SU-DHL-6 (cell line): ENCODE results near the gene CLCNKA.
"Not testable (repeated sequence)": the region's sequence is repeated elsewhere in the genome, so short reads cannot be mapped to it uniquely, and the experiment has no call there.

ENCODE experiments used
- H2AFZ ChIP-seq: fragments of 200-600 bp; sonication (generic); 2 replicates; pipeline ENCODE4 v1.6.1; 2014; ENCODE audit warnings: low read depth, mild to moderate bottlenecking, moderate library complexity, mixed read lengths, antibody characterized with exemption, low read length; ENCODE audit not compliant: severe bottlenecking
- H3F3A ChIP-seq: fragments of 200-600 bp; shearing (Covaris generic); 2 replicates; pipeline ENCODE4 v1.6.0; 2016; ENCODE audit warnings: antibody characterized with exemption, mild to moderate bottlenecking; ENCODE audit not compliant: insufficient read depth
- H3K27ac ChIP-seq: fragments of 200-600 bp; sonication (generic); 2 replicates; pipeline ENCODE4 v1.5.1; 2016; ENCODE audit warnings: low read depth, mild to moderate bottlenecking, low read length, moderate library complexity, mixed read lengths
- H3K27me3 ChIP-seq: fragments of 200-600 bp; sonication (generic), shearing (Covaris generic); 2 replicates; pipeline ENCODE4 v1.6.0; 2014; ENCODE audit warnings: mild to moderate bottlenecking, low read length
- H3K36me3 ChIP-seq: fragments of 200-600 bp; sonication (generic); 2 replicates; pipeline ENCODE4 v1.6.1; 2014; ENCODE audit warnings: mild to moderate bottlenecking, low read length, mixed read lengths
- H3K4me2 ChIP-seq: fragments of 300-600, 200-600 bp; shearing (Covaris generic), sonication (generic); 2 replicates; pipeline ENCODE4 v1.6.0; 2014; ENCODE audit warnings: low read length, low read depth, mild to moderate bottlenecking; ENCODE audit not compliant: poor library complexity, severe bottlenecking
- H3K4me3 ChIP-seq: fragments of 200-600 bp; sonication (generic); 2 replicates; pipeline ENCODE4 v1.5.1; 2014; ENCODE audit warnings: antibody characterized with exemption, low read length, mild to moderate bottlenecking, mixed read lengths; ENCODE audit not compliant: insufficient read depth, poor library complexity, severe bottlenecking
- H3K79me2 ChIP-seq: fragments of 200-600 bp; sonication (generic); 2 replicates; pipeline ENCODE4 v1.6.1; 2014; ENCODE audit warnings: mild to moderate bottlenecking, low read length, moderate library complexity; ENCODE audit not compliant: insufficient read depth
- H3K9ac ChIP-seq: fragments of 200-600 bp; sonication (generic); 2 replicates; pipeline ENCODE4 v1.7.0; 2014; ENCODE audit warnings: mild to moderate bottlenecking, low read length
- H3K9me2 ChIP-seq: fragments of 200-600 bp; sonication (generic); replicated peaks from 2 replicates; pipeline ENCODE4 v1.6.1; 2014; ENCODE audit warnings: low read length; ENCODE audit not compliant: insufficient read depth
- H3K9me3 ChIP-seq: fragments of 200-600 bp; sonication (generic); 2 replicates; pipeline ENCODE4 v1.6.1; 2014; ENCODE audit warnings: low read length, mixed read lengths; ENCODE audit not compliant: insufficient read depth
- H4K20me1 ChIP-seq: fragments of 200-600 bp; sonication (generic); 2 replicates; pipeline ENCODE4 v1.6.1; 2014; ENCODE audit warnings: low read depth, mild to moderate bottlenecking, antibody characterized with exemption, low read length, moderate library complexity, mixed read lengths
- EZH2phosphoT487 ChIP-seq: fragments of 200-600 bp; sonication (generic), shearing (Covaris generic); conservative IDR thresholded peaks from 2 replicates; pipeline ENCODE4 v1.6.1; 2018; ENCODE audit warnings: mild to moderate bottlenecking, antibody characterized with exemption, low read length, moderate library complexity, mixed read lengths
- TF ChIP-seq, protein P1 (sequence below): fragments of 200-600 bp; sonication (generic); IDR thresholded peaks from one replicate; pipeline ENCODE4 v1.5.1; 2017; ENCODE audit warnings: antibody characterized with exemption, mild to moderate bottlenecking, low read length, moderate library complexity; ENCODE audit not compliant: insufficient read depth, poor library complexity, severe bottlenecking

CLCNKA gene

DNA sequence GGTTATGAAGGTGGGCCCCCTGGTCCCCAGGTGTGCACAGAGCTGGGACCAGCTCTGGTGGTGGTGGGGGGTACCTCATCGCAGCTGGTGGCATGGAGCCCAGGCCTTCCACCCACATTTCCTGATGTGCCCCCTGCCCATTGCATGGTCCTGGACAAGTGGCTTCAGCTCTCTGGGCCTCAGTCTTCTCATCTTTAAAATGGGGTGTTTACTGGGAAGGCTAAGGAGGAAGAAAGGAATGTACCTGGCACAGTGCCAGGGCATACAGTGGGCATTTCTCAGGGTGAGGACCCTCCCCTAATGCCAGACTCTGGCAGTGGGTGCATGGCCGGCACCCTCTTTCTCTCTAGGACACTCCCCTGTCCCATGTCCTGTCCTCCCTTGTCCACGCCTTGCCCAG, 29.2 kb downstream of the CLCNKA start:
- Histone ChIP-seq H3K9me3 (no peaks in the 10 kb centered on the region), H4K20me1 (no peaks in the 10 kb centered on the region), H3K9ac (no peak overlapping the region), H3K27me3 (no peaks in the 10 kb centered on the region), H3K4me3 (no peak overlapping the region), H3F3A (no peaks in the 10 kb centered on the region), H3K36me3 (no peaks in the 10 kb centered on the region), H2AFZ (no peak overlapping the region), H3K9me2 (no peaks in the 10 kb centered on the region), H3K79me2 (no peaks in the 10 kb centered on the region), H3K27ac (no peak overlapping the region), H3K4me2 (no peak overlapping the region)
- TF ChIP-seq EZH2phosphoT487 = no peak
- TF ChIP-seq, protein P1, sequence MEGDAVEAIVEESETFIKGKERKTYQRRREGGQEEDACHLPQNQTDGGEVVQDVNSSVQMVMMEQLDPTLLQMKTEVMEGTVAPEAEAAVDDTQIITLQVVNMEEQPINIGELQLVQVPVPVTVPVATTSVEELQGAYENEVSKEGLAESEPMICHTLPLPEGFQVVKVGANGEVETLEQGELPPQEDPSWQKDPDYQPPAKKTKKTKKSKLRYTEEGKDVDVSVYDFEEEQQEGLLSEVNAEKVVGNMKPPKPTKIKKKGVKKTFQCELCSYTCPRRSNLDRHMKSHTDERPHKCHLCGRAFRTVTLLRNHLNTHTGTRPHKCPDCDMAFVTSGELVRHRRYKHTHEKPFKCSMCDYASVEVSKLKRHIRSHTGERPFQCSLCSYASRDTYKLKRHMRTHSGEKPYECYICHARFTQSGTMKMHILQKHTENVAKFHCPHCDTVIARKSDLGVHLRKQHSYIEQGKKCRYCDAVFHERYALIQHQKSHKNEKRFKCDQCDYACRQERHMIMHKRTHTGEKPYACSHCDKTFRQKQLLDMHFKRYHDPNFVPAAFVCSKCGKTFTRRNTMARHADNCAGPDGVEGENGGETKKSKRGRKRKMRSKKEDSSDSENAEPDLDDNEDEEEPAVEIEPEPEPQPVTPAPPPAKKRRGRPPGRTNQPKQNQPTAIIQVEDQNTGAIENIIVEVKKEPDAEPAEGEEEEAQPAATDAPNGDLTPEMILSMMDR = no peak

DNA sequence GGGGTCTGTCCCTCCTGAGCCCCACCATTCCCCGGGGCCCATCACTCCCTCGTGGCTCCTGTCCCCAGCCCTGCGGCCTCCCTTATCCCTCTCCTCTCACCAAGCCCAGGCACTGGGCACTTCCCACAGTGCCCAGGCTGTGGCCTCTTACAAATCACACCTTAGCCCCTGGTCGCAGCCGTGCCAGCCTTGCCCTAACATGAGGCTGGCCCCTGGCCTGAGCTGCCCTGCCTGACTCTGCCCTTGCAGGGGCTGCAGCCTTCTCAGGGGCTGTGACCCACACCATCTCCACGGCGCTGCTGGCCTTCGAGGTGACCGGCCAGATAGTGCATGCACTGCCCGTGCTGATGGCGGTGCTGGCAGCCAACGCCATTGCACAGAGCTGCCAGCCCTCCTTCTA, 30.1 kb downstream of the CLCNKA start:
- not testable (repeated sequence) for H2AFZ ChIP-seq, H3K36me3 ChIP-seq, H3K79me2 ChIP-seq, H3K4me2 ChIP-seq, H3K9ac ChIP-seq, H3K27ac ChIP-seq, H3K4me3 ChIP-seq, H3K9me2 ChIP-seq, H3K9me3 ChIP-seq, H3K27me3 ChIP-seq, H3F3A ChIP-seq, H4K20me1 ChIP-seq

DNA sequence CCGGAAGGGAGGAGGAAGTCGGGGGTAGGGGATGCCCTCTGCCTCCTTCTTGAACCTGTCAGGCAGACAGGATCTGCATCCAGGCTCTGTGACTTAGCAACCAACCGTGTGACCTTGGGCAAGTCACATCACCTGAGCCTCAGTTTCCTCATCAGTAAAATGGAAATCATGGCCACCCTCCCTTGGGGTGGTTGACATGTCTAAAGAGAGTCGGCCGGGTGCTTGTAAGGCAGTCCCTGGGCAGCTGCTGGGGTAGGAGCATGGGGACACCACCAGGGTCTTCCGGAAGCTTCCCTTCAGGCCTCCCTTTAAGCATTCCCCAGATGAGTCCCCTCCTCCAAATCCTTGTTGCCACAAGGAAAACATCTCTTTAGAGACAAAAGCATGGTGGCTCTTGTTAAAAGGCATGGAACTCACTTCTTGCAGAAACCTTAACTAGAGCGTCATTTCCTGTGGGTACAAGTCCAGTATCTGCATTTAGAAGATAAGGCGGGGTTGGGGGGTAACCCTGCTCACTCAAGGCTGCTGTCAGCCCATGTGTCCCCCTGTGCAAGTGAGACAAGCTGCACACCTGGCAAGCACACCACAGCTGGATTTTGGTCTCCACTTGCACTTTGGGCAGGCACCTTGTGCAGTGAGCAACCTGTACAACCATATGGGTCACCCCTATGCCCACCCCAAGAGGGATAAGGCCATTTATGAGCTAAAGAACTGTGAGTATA, 32.1 kb downstream of the CLCNKA start:
- Histone ChIP-seq H3K9me3 (no peaks in the 10 kb centered on the region), H3K4me2 (no peak overlapping the region), H2AFZ (no peak overlapping the region), H3K79me2 (no peaks in the 10 kb centered on the region), H4K20me1 (no peaks in the 10 kb centered on the region), H3F3A (no peaks in the 10 kb centered on the region), H3K4me3 (no peak overlapping the region), H3K36me3 (no peaks in the 10 kb centered on the region), H3K9me2 (no peaks in the 10 kb centered on the region), H3K27ac (no peak overlapping the region), H3K9ac (no peak overlapping the region), H3K27me3 (no peaks in the 10 kb centered on the region)
- TF ChIP-seq, protein P1 = no peak
- no peak for TF ChIP-seq EZH2phosphoT487

DNA sequence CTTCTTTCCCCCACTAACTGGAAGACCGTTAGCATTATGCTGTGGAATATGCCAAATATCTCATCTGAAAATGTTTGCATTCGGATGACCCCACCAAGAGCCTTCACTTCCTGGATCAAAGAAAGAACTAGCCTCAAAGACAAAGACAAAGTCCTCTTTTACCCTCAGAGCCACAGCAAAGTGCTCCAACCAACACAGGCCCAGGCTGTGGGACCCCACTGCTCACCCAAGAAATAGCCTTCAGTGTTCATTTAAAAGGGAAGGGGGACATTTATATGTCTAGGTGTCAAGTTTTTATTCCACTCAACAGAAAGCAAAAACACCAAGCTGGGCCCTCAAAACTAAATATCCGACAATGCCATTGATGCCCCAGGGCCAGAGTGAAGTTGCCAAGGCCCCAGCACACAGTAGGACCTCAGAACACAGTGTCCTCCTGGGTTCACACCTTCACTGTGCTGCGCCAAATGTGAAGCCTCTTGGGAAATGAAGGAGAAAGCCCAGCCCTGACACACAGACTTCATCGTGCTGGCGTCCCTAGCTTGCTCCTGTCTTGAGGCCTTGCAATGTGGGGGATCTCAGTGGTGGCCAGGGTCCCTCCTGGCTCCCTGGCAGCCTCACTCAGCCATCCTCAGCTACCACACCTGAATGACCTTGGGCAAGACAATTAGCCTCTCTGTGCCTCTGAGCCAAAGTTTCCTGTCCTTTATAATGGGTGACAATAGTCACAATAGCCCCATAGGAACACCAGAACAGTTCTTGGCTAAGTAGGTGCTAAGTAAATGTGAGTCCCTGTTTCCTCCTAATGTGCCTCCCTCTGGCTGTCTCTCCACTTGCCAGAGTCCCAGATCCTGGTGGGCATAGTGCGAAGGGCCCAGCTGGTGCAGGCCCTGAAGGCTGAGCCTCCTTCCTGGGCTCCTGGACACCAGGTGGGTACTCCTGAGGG, 33.0 kb downstream of the CLCNKA start:
- Histone ChIP-seq H4K20me1 (no peaks in the 10 kb centered on the region), H3K9me3 (no peaks in the 10 kb centered on the region), H3F3A (no peaks in the 10 kb centered on the region), H3K9me2 (no peaks in the 10 kb centered on the region), H3K79me2 (no peaks in the 10 kb centered on the region), H3K27me3 (no peaks in the 10 kb centered on the region), H3K27ac (no peak overlapping the region), H3K9ac (no peak overlapping the region), H3K36me3 (no peaks in the 10 kb centered on the region), H3K4me2 (no peak overlapping the region), H2AFZ (no peak overlapping the region), H3K4me3 (no peak overlapping the region)
- TF ChIP-seq, protein P1 = no peak
- no peak for TF ChIP-seq EZH2phosphoT487
